Activated CD4-positive, alpha-beta T cell treated with anti-CD3 and anti-CD28 coated beads for 48 hours (primary cell): ENCODE measurements around the gene HPSE2.

Experiments used
- DNase-seq: peaks from one replicate; pipeline ENCODE4 v3.0.0-alpha.2; 2020

Gene HPSE2

GRCh38 chr10:98420786-98421185, 814.9 kb downstream of the HPSE2 start:
- no peak for DNase-seq

- DNase-seq, result no peak
These were observed 816.0 kb downstream of the HPSE2 start for GRCh38 chr10:98419469-98420261.

- DNase-seq, result no peak
These were observed 816.8 kb downstream of the HPSE2 start for GRCh38 chr10:98418665-98419468.

GRCh38 chr10:98417973-98418664, 817.5 kb downstream of the HPSE2 start:
- no peak for DNase-seq

- DNase-seq, result no peak
These were observed 818.1 kb downstream of the HPSE2 start for GRCh38 chr10:98417481-98417959.

- DNase-seq, result no peak
These were observed 818.9 kb downstream of the HPSE2 start for GRCh38 chr10:98416606-98417388.

GRCh38 chr10:98415731-98416119, 819.9 kb downstream of the HPSE2 start:
- DNase-seq, result no peak

- DNase-seq, result peak; percentile 44
These were observed 820.5 kb downstream of the HPSE2 start, which contains the start of gene PYROXD2 for GRCh38 chr10:98414932-98415730. Gene PYROXD2, minus strand, starts transcription at chr10:98415182. Its CDS starts 47 bp downstream, at chr10:98415135.

GRCh38 chr10:98414578-98414931, 821.1 kb downstream of the HPSE2 start:
- no peak for DNase-seq

GRCh38 chr10:98411768-98412167, 823.9 kb downstream of the HPSE2 start:
- DNase-seq, result no peak

- no peak for DNase-seq
These were observed 824.5 kb downstream of the HPSE2 start for GRCh38 chr10:98411166-98411565.

GRCh38 chr10:98410759-98411158, 824.9 kb downstream of the HPSE2 start:
- no peak for DNase-seq

- no peak for DNase-seq
These were observed 825.4 kb downstream of the HPSE2 start for GRCh38 chr10:98410135-98410743.

- no peak for DNase-seq
These were observed 826.9 kb downstream of the HPSE2 start for GRCh38 chr10:98408799-98409198.

- no peak for DNase-seq
These were observed 827.9 kb downstream of the HPSE2 start for GRCh38 chr10:98407744-98408241.
